GM12878 (cell line): ENCODE measurements around the gene YTHDF1.

Source experiments
- ATF3 ChIP-seq: IDR thresholded peaks from 2 replicates; pipeline ENCODE4 v1.6.1; 2011; ENCODE audit warnings: low read depth, mild to moderate bottlenecking, low read length, moderate library complexity, borderline replicate concordance; ENCODE audit errors: extremely low read depth
- CTCF ChIP-seq, 3 experiments: IDR thresholded peaks in 2 of 3; conservative IDR thresholded peaks in 1 of 3; 2 replicates each; pipeline ENCODE4 v1.5.1; 2011; ENCODE audit warnings: low read depth in 3 of 3, low read length in 3 of 3, mild to moderate bottlenecking in 3 of 3, control low read depth in 2 of 3, moderate library complexity in 2 of 3, inconsistent platforms in 1 of 3, mixed read lengths in 1 of 3; ENCODE audit not compliant: control insufficient read depth in 2 of 3, insufficient read depth in 1 of 3; ENCODE audit errors: extremely low read depth in 1 of 3
- GABPA ChIP-seq: IDR thresholded peaks from 2 replicates; pipeline ENCODE4 v1.6.1; 2014; ENCODE audit warnings: antibody characterized with exemption, low read depth, mild to moderate bottlenecking, inconsistent platforms
- MEF2A ChIP-seq: IDR thresholded peaks from 2 replicates; pipeline ENCODE4 v1.6.1; 2011; ENCODE audit warnings: low read depth, mild to moderate bottlenecking, low read length, moderate library complexity; ENCODE audit not compliant: insufficient read depth
- MXI1 ChIP-seq: fragments of 150-350 bp; IDR thresholded peaks from 2 replicates; pipeline ENCODE4 v1.6.1; 2011; ENCODE audit warnings: low read depth, mild to moderate bottlenecking, inconsistent platforms, low read length, improper control_type of control experiment
- POLR2A ChIP-seq: IDR thresholded peaks from 2 replicates; pipeline ENCODE4 v1.6.1; 2011; ENCODE audit warnings: low read depth, mild to moderate bottlenecking, low read length
- TAF1 ChIP-seq: IDR thresholded peaks from 2 replicates; pipeline ENCODE4 v1.6.1; 2011; ENCODE audit warnings: mild to moderate bottlenecking, low read depth, low read length, borderline replicate concordance
- TF ChIP-seq, protein P1 (sequence below): IDR thresholded peaks from 2 replicates; pipeline ENCODE4 v1.6.1; 2012; ENCODE audit warnings: low read depth, low read length, improper control_type of control experiment
- TF ChIP-seq, protein P2 (sequence below): IDR thresholded peaks from 2 replicates; pipeline ENCODE4 v1.6.1; 2012; ENCODE audit warnings: low read length, inconsistent platforms
- TF ChIP-seq, protein P3 (sequence below): fragments of 450-650 bp; IDR thresholded peaks from 2 replicates; pipeline ENCODE4 v1.6.1; 2014; ENCODE audit warnings: mild to moderate bottlenecking
- TF ChIP-seq, protein P4 (sequence below): IDR thresholded peaks from 2 replicates; pipeline ENCODE4 v1.6.1; 2011; ENCODE audit warnings: mild to moderate bottlenecking, low read depth, low read length, moderate library complexity; ENCODE audit not compliant: insufficient replicate concordance

- TF ChIP-seq CTCF (IDR thresholded peaks at IDR 0.05 in 2 of 3, conservative IDR thresholded peaks at IDR 0.05 in 1 of 3; ENCODE audit: control insufficient read depth in 2 of 3, extremely low read depth in 1 of 3, insufficient read depth in 1 of 3, low read depth in 3 of 3, low read length in 3 of 3) = no peak
- TF ChIP-seq POLR2A = no peak
- TF ChIP-seq, protein P1, sequence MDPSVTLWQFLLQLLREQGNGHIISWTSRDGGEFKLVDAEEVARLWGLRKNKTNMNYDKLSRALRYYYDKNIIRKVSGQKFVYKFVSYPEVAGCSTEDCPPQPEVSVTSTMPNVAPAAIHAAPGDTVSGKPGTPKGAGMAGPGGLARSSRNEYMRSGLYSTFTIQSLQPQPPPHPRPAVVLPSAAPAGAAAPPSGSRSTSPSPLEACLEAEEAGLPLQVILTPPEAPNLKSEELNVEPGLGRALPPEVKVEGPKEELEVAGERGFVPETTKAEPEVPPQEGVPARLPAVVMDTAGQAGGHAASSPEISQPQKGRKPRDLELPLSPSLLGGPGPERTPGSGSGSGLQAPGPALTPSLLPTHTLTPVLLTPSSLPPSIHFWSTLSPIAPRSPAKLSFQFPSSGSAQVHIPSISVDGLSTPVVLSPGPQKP = no peak
- TF ChIP-seq, protein P2, sequence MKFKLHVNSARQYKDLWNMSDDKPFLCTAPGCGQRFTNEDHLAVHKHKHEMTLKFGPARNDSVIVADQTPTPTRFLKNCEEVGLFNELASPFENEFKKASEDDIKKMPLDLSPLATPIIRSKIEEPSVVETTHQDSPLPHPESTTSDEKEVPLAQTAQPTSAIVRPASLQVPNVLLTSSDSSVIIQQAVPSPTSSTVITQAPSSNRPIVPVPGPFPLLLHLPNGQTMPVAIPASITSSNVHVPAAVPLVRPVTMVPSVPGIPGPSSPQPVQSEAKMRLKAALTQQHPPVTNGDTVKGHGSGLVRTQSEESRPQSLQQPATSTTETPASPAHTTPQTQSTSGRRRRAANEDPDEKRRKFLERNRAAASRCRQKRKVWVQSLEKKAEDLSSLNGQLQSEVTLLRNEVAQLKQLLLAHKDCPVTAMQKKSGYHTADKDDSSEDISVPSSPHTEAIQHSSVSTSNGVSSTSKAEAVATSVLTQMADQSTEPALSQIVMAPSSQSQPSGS = no peak
- no peak for TF ChIP-seq MEF2A
- no peak for TF ChIP-seq MXI1
- TF ChIP-seq, protein P3, sequence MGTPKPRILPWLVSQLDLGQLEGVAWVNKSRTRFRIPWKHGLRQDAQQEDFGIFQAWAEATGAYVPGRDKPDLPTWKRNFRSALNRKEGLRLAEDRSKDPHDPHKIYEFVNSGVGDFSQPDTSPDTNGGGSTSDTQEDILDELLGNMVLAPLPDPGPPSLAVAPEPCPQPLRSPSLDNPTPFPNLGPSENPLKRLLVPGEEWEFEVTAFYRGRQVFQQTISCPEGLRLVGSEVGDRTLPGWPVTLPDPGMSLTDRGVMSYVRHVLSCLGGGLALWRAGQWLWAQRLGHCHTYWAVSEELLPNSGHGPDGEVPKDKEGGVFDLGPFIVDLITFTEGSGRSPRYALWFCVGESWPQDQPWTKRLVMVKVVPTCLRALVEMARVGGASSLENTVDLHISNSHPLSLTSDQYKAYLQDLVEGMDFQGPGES = no peak
- no peak for TF ChIP-seq TAF1
- TF ChIP-seq, protein P4, sequence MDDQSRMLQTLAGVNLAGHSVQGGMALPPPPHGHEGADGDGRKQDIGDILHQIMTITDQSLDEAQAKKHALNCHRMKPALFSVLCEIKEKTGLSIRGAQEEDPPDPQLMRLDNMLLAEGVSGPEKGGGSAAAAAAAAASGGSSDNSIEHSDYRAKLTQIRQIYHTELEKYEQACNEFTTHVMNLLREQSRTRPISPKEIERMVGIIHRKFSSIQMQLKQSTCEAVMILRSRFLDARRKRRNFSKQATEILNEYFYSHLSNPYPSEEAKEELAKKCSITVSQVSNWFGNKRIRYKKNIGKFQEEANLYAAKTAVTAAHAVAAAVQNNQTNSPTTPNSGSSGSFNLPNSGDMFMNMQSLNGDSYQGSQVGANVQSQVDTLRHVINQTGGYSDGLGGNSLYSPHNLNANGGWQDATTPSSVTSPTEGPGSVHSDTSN = no peak
- no peak for TF ChIP-seq GABPA
- no peak for TF ChIP-seq ATF3
These were observed 27.1 kb downstream of the YTHDF1 start for GRCh38 chr20:63188641-63189321.
